Calu3 (cell line): ENCODE results near the gene DRD4. TPM values are rescaled to one million over a fixed set of nuclear protein-coding genes. Genes with fewer than 3 reads are reported as not detected.
A peak's percentile ranks its signal among the peaks of the same experiment; 100 is the strongest.

Experiments used
- BruUV-seq: library from RNA; stranded (reverse); fragments of 400-500 nt; replicated peaks from 2 replicates; lab custom pipeline; 2021; lab: Mats Ljungman, UMichigan
- CTCF ChIA-PET: fragments of 300-600 bp; sonication (Branson Sonifier 250); formaldehyde crosslinking; loops from one replicate; lab custom pipeline; 2022; ENCODE audit warnings: antibody characterized with exemption; lab: Charles Lee
- DNase-seq: peaks from one replicate; pipeline ENCODE4 v3.0.0; 2022
- H3K27ac Mint-ChIP-seq: one replicate; pipeline ENCODE4 v1.8.0; 2022; ENCODE audit warnings: mixed read lengths; ENCODE audit not compliant: unreplicated experiment
- H3K27me3 Mint-ChIP-seq: one replicate; pipeline ENCODE4 v1.8.0; 2022; ENCODE audit warnings: mixed read lengths; ENCODE audit not compliant: unreplicated experiment
- H3K36me3 Mint-ChIP-seq: one replicate; pipeline ENCODE4 v1.8.0; 2022; ENCODE audit warnings: mild to moderate bottlenecking, moderate library complexity, mixed read lengths; ENCODE audit not compliant: insufficient read depth, unreplicated experiment
- H3K4me1 Mint-ChIP-seq: one replicate; pipeline ENCODE4 v1.8.0; 2022; ENCODE audit warnings: mild to moderate bottlenecking, low read depth, mixed read lengths; ENCODE audit not compliant: unreplicated experiment
- H3K4me3 Mint-ChIP-seq: one replicate; pipeline ENCODE4 v1.8.0; 2022; ENCODE audit warnings: mild to moderate bottlenecking, low read depth, moderate library complexity, mixed read lengths; ENCODE audit not compliant: unreplicated experiment
- H3K9me3 Mint-ChIP-seq: one replicate; pipeline ENCODE4 v1.8.0; 2022; ENCODE audit warnings: low read depth, mixed read lengths; ENCODE audit not compliant: unreplicated experiment
- CTCF ChIP-seq: fragments of 200-600 bp; IDR thresholded peaks from one replicate; pipeline ENCODE4 v1.8.0; 2022; ENCODE audit warnings: antibody characterized with exemption; ENCODE audit not compliant: unreplicated experiment
- intact Hi-C: fragments of 100-400 bp; cut with micrococcal nuclease; formaldehyde crosslinking; loops from one replicate; pipeline ENCODE4 v1.10.0; 2022; ENCODE audit not compliant: unreplicated experiment
- total RNA-seq: library from RNA; stranded (reverse); gene quantifications from 2 replicates; pipeline ENCODE4 v1.2.3, GENCODE V29; 2022

The DRD4 gene
- total RNA-seq, 1 experiment from 2014 or later, result 1.3 TPM

- Mint-ChIP-seq H3K27ac (no peak overlapping the region), H3K4me3 (no peak overlapping the region), H3K4me1 (no peaks in the 10 kb centered on the region), H3K9me3 (no peaks in the 10 kb centered on the region), H3K27me3 (no peaks in the 10 kb centered on the region), H3K36me3 (peaks cover 66% of the 10 kb centered on the region)
- no peak for DNase-seq
- TF ChIP-seq CTCF, result no peak
- CTCF ChIA-PET, result no interaction called here
- intact Hi-C loops, result no loop called here
- no TSS peak for BruUV-seq
These were observed 41.7 kb upstream of the DRD4 start for GRCh38 chr11:595400-595799.

- peaks cover 68% of the 10 kb centered on the region for H3K36me3 Mint-ChIP-seq
These were observed 40.7 kb upstream of the DRD4 start for GRCh38 chr11:596374-596773.

GRCh38 chr11:597166-597725 is 39.8 kb upstream of the DRD4 start:
- Mint-ChIP-seq H3K27ac (no peak overlapping the region), H3K9me3 (no peaks in the 10 kb centered on the region), H3K4me1 (no peaks in the 10 kb centered on the region), H3K36me3 (peaks cover 74% of the 10 kb centered on the region), H3K4me3 (no peak overlapping the region), H3K27me3 (no peaks in the 10 kb centered on the region)
- no TSS peak for BruUV-seq
- DNase-seq, result peak; percentile 29
- CTCF ChIA-PET, result no interaction called here
- no peak for TF ChIP-seq CTCF
- intact Hi-C loops, result no loop called here

More at GRCh38 chr11:596374-596773, 40.7 kb upstream of the DRD4 start:
- Mint-ChIP-seq H3K27me3 (no peaks in the 10 kb centered on the region), H3K4me3 (no peak overlapping the region), H3K27ac (no peak overlapping the region), H3K9me3 (no peaks in the 10 kb centered on the region), H3K4me1 (no peaks in the 10 kb centered on the region)
- no peak for DNase-seq
- BruUV-seq, result no TSS peak
- intact Hi-C loops, result no loop called here
- no peak for TF ChIP-seq CTCF
- CTCF ChIA-PET, result no interaction called here

GRCh38 chr11:598005-598680 is 38.9 kb upstream of the DRD4 start:
- BruUV-seq, result no TSS peak
- intact Hi-C loops, result no loop called here
- H3K27ac Mint-ChIP-seq, result no peak overlapping the region
- no peaks in the 10 kb centered on the region for H3K4me1 Mint-ChIP-seq
- H3K27me3 Mint-ChIP-seq, result no peaks in the 10 kb centered on the region
- peaks cover 73% of the 10 kb centered on the region for H3K36me3 Mint-ChIP-seq
- no peak for DNase-seq
- CTCF ChIA-PET, result no interaction called here
- no peak for TF ChIP-seq CTCF
- no peak overlapping the region for H3K4me3 Mint-ChIP-seq
- H3K9me3 Mint-ChIP-seq, result no peaks in the 10 kb centered on the region
